ENCODE data around the gene NLGN1.

NLGN1 gene

GRCh38 chr3:173862701-173863100 lies 465.2 kb downstream of the NLGN1 start:
- no peak for TF ChIP-seq OSR1 (CRISPR knock-in tag; IDR thresholded peaks at IDR 0.05)
- no peak for TF ChIP-seq TOX (CRISPR knock-in tag; IDR thresholded peaks at IDR 0.05; ENCODE audit: borderline replicate concordance)
- TF ChIP-seq SNAI2 (CRISPR knock-in tag; IDR thresholded peaks at IDR 0.05): no peak
- TF ChIP-seq PATZ1 (CRISPR knock-in tag; IDR thresholded peaks at IDR 0.05; ENCODE audit: borderline replicate concordance): no peak
- no peak for TF ChIP-seq GLIS3 (CRISPR knock-in tag; IDR thresholded peaks at IDR 0.05)
- TF ChIP-seq ZFP3 (CRISPR knock-in tag; IDR thresholded peaks at IDR 0.05): no peak
- TF ChIP-seq RARB (CRISPR knock-in tag; IDR thresholded peaks at IDR 0.05): no peak
- no peak for TF ChIP-seq ZNF70 (CRISPR knock-in tag; IDR thresholded peaks at IDR 0.05)
- TF ChIP-seq ZNF565 (CRISPR knock-in tag; conservative IDR thresholded peaks at IDR 0.05; ENCODE audit: low read depth): no peak
- no peak for TF ChIP-seq TSHZ2 (CRISPR knock-in tag; IDR thresholded peaks at IDR 0.05)
- TF ChIP-seq CSRNP3 (CRISPR knock-in tag; IDR thresholded peaks at IDR 0.05): no peak
- TF ChIP-seq CSDC2 (CRISPR knock-in tag; IDR thresholded peaks at IDR 0.05): no peak
- no peak for TF ChIP-seq ZNF8 (CRISPR knock-in tag; IDR thresholded peaks at IDR 0.05)
- no peak for TF ChIP-seq ZC3H10 (CRISPR knock-in tag; IDR thresholded peaks at IDR 0.05)
- TF ChIP-seq ISL1 (CRISPR knock-in tag; IDR thresholded peaks at IDR 0.05): no peak
- TF ChIP-seq PPARA (CRISPR knock-in tag; IDR thresholded peaks at IDR 0.05; ENCODE audit: borderline replicate concordance): no peak
- TF ChIP-seq ARNTL (CRISPR knock-in tag; IDR thresholded peaks at IDR 0.05; ENCODE audit: borderline replicate concordance, low read depth): no peak
- no peak for TF ChIP-seq BACH2 (CRISPR knock-in tag; IDR thresholded peaks at IDR 0.05; ENCODE audit: borderline replicate concordance)
- TF ChIP-seq TCF4 (CRISPR knock-in tag; IDR thresholded peaks at IDR 0.05; ENCODE audit: borderline replicate concordance): no peak
- TF ChIP-seq CREB5 (CRISPR knock-in tag; IDR thresholded peaks at IDR 0.05; ENCODE audit: low read depth): no peak
- no peak for ATAC-seq

- no peak for ATAC-seq
- no peak for TF ChIP-seq ARNTL (CRISPR knock-in tag; IDR thresholded peaks at IDR 0.05; ENCODE audit: borderline replicate concordance, low read depth)
- TF ChIP-seq PATZ1 (CRISPR knock-in tag; IDR thresholded peaks at IDR 0.05; ENCODE audit: borderline replicate concordance): no peak
Observed at GRCh38 chr3:173863551-173863950, 466.0 kb downstream of the NLGN1 start.

GRCh38 chr3:173865900-173866498 lies 468.5 kb downstream of the NLGN1 start:
- TF ChIP-seq ARNTL (CRISPR knock-in tag; IDR thresholded peaks at IDR 0.05; ENCODE audit: borderline replicate concordance, low read depth) (no peak), TOX (CRISPR knock-in tag; IDR thresholded peaks at IDR 0.05; ENCODE audit: borderline replicate concordance) (no peak), PPARA (CRISPR knock-in tag; IDR thresholded peaks at IDR 0.05; ENCODE audit: borderline replicate concordance) (no peak), PATZ1 (CRISPR knock-in tag; IDR thresholded peaks at IDR 0.05; ENCODE audit: borderline replicate concordance) (no peak), ZNF565 (CRISPR knock-in tag; conservative IDR thresholded peaks at IDR 0.05; ENCODE audit: low read depth) (no peak), TSHZ2 (CRISPR knock-in tag; IDR thresholded peaks at IDR 0.05) (no peak), ZNF8 (CRISPR knock-in tag; IDR thresholded peaks at IDR 0.05) (no peak), CSRNP3 (CRISPR knock-in tag; IDR thresholded peaks at IDR 0.05) (no peak), SNAI2 (CRISPR knock-in tag; IDR thresholded peaks at IDR 0.05) (no peak), RARB (CRISPR knock-in tag; IDR thresholded peaks at IDR 0.05) (no peak)
- no peak for ATAC-seq

Data from SK-N-SH treated with all-trans-retinoic acid at 6 μM for 48 hours (cell line).